Measurements from ENCODE around the gene NSD2. TPM values are rescaled to one million over a fixed set of nuclear protein-coding genes. Genes with fewer than 3 reads are reported as not detected.
A peak's percentile ranks its signal among the peaks of the same experiment; 100 is the strongest.
"Not testable (repeated sequence)": the region's sequence is repeated elsewhere in the genome, so short reads cannot be mapped to it uniquely, and the experiment has no call there.

NSD2 gene
- total RNA-seq, 4 donors from 2014 or later = 56.0 to 255 (median 98.9) TPM

DNA sequence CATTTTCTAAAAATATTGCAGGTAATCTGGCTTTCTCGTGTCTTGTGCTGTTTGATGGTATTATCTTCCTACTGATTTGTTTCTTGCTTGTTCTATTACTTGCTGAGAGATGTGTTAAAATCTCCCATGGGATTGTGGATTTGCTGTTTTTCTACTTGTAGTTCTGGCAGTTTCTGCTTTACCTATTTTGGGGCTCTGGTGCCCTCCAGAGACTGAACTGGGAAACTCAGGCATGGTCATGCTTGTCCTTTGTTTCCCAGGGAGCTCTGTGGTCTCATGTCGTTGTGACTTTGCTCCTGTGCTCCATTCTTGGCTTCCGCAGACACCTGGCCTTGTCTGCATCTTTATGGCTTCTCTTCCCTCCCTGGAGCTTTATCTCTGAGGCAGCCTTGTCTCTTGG, 39.5 kb downstream of the NSD2 start:
- Histone ChIP-seq H3K27ac (no peak overlapping the region), H3K27me3 (no peaks in the 10 kb centered on the region), H3K4me1 (peaks cover 0 to 7% (median 0%) of the 10 kb centered on the region in 4 donors), H3K36me3 (peaks cover 0 to 25% (median 0%) of the 10 kb centered on the region in 3 donors), H3K4me3 (no peak overlapping the region), H3K9me3 (no peaks in the 10 kb centered on the region)
- TF ChIP-seq, protein P1, sequence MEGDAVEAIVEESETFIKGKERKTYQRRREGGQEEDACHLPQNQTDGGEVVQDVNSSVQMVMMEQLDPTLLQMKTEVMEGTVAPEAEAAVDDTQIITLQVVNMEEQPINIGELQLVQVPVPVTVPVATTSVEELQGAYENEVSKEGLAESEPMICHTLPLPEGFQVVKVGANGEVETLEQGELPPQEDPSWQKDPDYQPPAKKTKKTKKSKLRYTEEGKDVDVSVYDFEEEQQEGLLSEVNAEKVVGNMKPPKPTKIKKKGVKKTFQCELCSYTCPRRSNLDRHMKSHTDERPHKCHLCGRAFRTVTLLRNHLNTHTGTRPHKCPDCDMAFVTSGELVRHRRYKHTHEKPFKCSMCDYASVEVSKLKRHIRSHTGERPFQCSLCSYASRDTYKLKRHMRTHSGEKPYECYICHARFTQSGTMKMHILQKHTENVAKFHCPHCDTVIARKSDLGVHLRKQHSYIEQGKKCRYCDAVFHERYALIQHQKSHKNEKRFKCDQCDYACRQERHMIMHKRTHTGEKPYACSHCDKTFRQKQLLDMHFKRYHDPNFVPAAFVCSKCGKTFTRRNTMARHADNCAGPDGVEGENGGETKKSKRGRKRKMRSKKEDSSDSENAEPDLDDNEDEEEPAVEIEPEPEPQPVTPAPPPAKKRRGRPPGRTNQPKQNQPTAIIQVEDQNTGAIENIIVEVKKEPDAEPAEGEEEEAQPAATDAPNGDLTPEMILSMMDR (IDR thresholded peaks at IDR 0.05) = peak in 4 of 6 experiments; percentile 18 to 64 (median 64)
- TF ChIP-seq POLR2A (IDR thresholded peaks at IDR 0.05) = no peak
- peak in 1 of 3 donors; percentile 60 for DNase-seq

DNA sequence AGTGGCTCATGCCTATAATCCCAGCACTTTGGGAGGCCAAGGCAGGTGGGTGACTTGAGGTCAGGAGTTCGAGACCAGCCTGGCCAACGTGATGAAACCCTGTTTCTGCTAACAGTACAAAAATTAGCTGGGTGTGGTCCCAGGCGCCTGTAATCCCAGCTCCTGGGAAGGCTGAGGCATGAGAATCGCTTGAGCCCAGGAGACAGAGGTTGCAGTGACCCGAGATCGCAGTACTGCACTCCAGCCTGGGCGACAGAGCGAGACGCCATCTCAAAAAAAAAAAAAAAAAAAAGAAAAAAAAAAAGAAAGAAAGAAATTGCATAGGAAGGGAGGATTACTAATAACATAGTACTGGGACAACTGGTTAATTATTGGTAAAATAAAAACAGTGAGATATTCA, 40.1 kb downstream of the NSD2 start:
- DNase-seq, H3K27ac ChIP-seq, H3K9me3 ChIP-seq, H3K4me3 ChIP-seq, H3K4me1 ChIP-seq, H3K27me3 ChIP-seq: not testable (repeated sequence)
- H3K36me3 ChIP-seq = peaks cover 0 to 23% (median 0%) of the 10 kb centered on the region in 3 donors

GRCh38 chr4:1922821-1923220, 51.6 kb downstream of the NSD2 start:
- no peak overlapping the region for H3K27ac ChIP-seq
- H3K9me3 ChIP-seq = no peaks in the 10 kb centered on the region
- DNase-seq = no peak
- no peaks in the 10 kb centered on the region for H3K27me3 ChIP-seq
- no peak overlapping the region for H3K4me3 ChIP-seq
- no peaks in the 10 kb centered on the region for H3K4me1 ChIP-seq
- H3K36me3 ChIP-seq = peaks cover 0 to 25% (median 0%) of the 10 kb centered on the region in 3 donors
- TF ChIP-seq POLR2A (IDR thresholded peaks at IDR 0.05) = no peak
- TF ChIP-seq, protein P1 (IDR thresholded peaks at IDR 0.05) = no peak

GRCh38 chr4:1927675-1928074, 56.5 kb downstream of the NSD2 start:
- TF ChIP-seq, protein P1 (IDR thresholded peaks at IDR 0.05) = no peak
- no peak for TF ChIP-seq POLR2A (IDR thresholded peaks at IDR 0.05)
- H3K36me3 ChIP-seq = peaks cover 0 to 32% (median 0%) of the 10 kb centered on the region in 3 donors
- H3K4me3 ChIP-seq = no peak overlapping the region
- DNase-seq = no peak
- H3K9me3 ChIP-seq = no peaks in the 10 kb centered on the region
- H3K27ac ChIP-seq = no peak overlapping the region
- no peaks in the 10 kb centered on the region for H3K27me3 ChIP-seq
- no peaks in the 10 kb centered on the region for H3K4me1 ChIP-seq

DNA sequence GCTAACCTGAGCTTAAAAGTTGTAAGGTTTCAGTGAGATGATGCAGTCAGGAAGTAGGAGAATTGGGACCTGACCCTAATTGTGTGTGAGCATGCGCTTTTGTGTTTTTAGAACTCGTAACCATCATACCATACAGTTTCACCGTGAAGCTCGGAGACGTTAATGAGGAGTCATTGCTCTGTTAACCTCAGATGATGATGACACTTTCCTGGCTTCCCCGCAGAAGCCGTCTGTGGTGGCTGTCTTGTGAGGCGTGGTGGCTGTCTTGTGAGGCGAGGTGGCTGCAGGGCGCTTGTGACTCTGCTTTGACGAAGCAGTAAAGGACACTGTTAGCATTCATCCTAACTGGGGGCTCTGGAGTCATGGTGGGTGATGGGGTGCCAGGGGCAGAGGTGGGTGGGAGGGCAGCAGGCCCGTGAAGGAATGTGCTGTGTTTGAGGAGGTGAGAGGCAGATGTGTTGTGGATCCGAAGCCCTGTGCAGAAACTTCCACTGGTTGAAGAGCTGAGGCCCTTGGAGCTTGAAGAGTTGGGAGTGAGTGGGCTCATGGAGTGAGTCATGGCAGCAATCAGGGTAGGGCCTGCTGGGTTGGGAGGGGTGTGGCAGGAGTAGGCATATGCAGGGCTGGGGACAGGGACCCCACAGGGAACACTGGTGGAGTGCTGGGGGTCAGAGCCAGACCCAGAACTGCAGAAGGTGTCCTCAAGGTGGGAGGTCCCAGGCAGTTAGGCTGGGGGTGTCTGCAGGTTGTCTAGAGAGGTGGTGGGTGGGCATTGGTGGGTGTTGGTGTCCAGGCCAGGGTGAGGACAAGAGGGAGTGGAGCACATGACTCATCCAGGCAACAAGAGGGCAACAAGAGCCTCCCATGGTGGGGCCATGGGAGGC, 57.4 kb downstream of the NSD2 start:
- DNase-seq = no peak
- Histone ChIP-seq H3K36me3 (peaks cover 0 to 38% (median 0%) of the 10 kb centered on the region in 3 donors), H3K27me3 (no peaks in the 10 kb centered on the region), H3K4me1 (no peaks in the 10 kb centered on the region), H3K4me3 (no peak overlapping the region), H3K27ac (no peak overlapping the region), H3K9me3 (no peaks in the 10 kb centered on the region)
- TF ChIP-seq, protein P1 (IDR thresholded peaks at IDR 0.05) = no peak
- TF ChIP-seq POLR2A (IDR thresholded peaks at IDR 0.05) = no peak

DNA sequence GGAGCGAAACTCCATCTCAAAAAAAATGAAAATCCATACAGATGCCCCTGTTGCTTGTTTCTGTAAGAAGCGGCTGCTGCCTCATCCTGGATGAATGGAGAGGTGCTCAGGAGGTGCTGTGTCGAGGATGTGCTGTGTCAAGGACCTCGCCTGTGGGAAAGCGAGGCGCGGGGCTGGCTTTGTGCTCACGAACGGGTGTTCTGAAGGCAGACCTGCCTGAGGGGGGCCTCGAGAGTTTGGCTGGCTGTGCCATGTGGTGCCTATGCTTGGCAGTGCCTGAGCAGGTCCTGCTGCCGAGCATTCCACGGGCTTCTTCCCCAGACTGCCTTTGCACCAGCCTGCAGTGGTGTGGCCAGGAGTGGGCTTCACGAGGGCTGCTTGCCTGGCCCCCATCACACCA, 61.5 kb downstream of the NSD2 start:
- Histone ChIP-seq H3K9me3 (no peaks in the 10 kb centered on the region), H3K27me3 (no peaks in the 10 kb centered on the region), H3K36me3 (peaks cover 0 to 60% (median 0%) of the 10 kb centered on the region in 3 donors), H3K4me1 (no peaks in the 10 kb centered on the region), H3K4me3 (no peak overlapping the region), H3K27ac (no peak overlapping the region)
- no peak for DNase-seq
- TF ChIP-seq, protein P1 (IDR thresholded peaks at IDR 0.05) = no peak
- no peak for TF ChIP-seq POLR2A (IDR thresholded peaks at IDR 0.05)

Data from Peyer's patch (tissue), 4 donors.